Coronary artery (tissue), 2 donors: ENCODE data around the gene DACT1.
A peak's percentile ranks its signal among the peaks of the same experiment; 100 is the strongest.
"Not testable (repeated sequence)": the region's sequence is repeated elsewhere in the genome, so short reads cannot be mapped to it uniquely, and the experiment has no call there.

ENCODE experiments used
- DNase-seq: peaks from one replicate; pipeline ENCODE4 v3.0.0-alpha.2; 2017; ENCODE audit warnings: low spot score
- H3K27ac ChIP-seq, 2 donors: fragments of 200-600 bp; sonication (generic); one replicate each; pipeline ENCODE4 v1.5.1; 2016 to 2019
- H3K4me3 ChIP-seq: fragments of 200-600 bp; sonication (generic); 2 replicates; pipeline ENCODE4 v1.5.1; 2016; ENCODE audit warnings: mild to moderate bottlenecking, moderate library complexity
- TF ChIP-seq, protein P1 (sequence below): fragments of 200-600 bp; sonication (generic); IDR thresholded peaks from one replicate; pipeline ENCODE4 v1.5.1; 2019; ENCODE audit warnings: antibody characterized with exemption

The DACT1 gene

DNA sequence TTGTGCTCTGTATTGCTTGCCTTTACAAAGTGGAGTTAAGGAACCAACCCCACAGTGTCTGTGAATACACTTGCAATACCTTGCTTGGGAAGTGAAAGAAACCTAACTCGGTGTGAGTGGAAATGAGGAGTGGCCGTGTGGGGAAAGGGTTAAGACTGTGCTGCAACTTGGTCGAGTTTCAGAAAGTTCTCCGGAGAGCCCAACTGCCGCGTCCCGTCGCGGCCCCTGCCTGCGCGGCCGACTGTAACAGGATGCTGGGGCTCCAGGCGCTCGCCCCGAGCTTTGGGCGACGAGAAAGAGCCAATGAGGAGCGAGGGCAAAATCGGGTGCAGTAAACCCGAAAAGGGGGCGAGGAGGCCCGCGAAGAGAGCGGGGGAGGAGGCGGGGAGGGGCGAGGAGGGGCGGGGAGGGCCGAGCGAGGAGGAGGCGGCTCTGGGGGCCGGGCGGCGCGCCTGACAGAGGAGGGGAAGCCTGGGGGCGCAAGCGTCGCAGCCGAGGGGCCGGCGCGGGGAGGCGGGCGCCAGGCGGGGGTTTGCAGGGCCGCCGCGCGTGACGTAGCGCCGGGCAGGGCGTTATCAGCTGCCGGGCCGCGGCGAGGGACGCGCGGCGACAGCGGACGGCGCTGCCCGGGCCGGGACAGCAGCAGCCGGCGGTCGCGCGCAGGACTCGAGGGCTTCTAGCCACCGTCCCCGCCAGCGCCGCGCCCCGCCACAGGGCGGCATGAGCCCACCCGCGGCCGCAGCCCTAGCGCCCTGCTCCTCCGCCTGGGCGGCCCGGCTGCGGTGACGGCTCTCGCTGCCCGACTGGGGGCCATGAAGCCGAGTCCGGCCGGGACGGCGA is at the start of gene DACT1:
Gene DACT1 (plus strand): TSS at position 572 of the 840 bp plus-strand sequence. CDS start 241 bp downstream, at position 813.
- peak within 1 kb of the TSS; percentile 96 to 97 for H3K27ac ChIP-seq
- peak; percentile 85 for DNase-seq
- TF ChIP-seq, protein P1, sequence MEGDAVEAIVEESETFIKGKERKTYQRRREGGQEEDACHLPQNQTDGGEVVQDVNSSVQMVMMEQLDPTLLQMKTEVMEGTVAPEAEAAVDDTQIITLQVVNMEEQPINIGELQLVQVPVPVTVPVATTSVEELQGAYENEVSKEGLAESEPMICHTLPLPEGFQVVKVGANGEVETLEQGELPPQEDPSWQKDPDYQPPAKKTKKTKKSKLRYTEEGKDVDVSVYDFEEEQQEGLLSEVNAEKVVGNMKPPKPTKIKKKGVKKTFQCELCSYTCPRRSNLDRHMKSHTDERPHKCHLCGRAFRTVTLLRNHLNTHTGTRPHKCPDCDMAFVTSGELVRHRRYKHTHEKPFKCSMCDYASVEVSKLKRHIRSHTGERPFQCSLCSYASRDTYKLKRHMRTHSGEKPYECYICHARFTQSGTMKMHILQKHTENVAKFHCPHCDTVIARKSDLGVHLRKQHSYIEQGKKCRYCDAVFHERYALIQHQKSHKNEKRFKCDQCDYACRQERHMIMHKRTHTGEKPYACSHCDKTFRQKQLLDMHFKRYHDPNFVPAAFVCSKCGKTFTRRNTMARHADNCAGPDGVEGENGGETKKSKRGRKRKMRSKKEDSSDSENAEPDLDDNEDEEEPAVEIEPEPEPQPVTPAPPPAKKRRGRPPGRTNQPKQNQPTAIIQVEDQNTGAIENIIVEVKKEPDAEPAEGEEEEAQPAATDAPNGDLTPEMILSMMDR: no peak
- peak within 1 kb of the TSS; percentile 95 for H3K4me3 ChIP-seq

DNA sequence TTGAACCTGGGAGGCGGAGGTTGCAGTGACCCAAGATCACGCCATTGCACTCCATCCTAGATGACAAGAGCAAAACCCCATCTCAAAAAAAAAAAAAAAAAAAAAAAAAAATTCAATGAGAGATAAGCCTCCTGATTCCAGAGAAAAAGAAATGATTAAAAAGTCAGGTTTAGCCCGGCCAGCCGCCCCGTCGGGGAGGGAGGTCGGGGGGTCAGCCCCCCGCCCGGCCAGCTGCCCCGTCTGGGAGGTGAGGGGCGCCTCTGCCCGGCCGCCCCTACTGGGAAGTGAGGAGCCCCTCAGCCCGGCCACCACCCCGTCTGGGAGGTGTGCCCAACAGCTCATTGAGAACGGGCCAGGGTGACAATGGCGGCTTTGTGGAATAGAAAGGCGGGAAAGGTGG is 49.4 kb upstream of the DACT1 start:
- H3K27ac ChIP-seq, DNase-seq, H3K4me3 ChIP-seq: not testable (repeated sequence)

DNA sequence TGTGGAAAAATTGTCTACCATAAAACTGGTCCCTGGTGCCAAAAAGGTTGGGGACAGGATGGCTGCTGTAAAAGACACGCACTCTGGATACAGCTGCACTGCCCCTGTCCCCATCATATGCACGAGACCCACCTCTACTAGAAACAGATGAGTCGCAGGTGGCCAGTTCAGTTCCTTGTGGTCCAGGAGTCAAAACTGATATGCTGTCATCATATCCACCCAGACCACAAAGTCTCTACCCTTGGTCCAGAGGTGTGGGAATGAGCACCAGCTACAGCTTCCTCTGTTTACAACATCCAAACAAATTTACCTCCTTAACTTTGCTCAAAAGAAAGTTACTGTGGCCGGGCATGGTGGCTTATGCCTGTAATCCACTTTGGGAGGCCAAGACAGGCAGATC is 43.8 kb upstream of the DACT1 start:
- Histone ChIP-seq H3K27ac (no peak overlapping the region), H3K4me3 (no peak overlapping the region)
- TF ChIP-seq, protein P1: no peak
- DNase-seq: no peak

DNA sequence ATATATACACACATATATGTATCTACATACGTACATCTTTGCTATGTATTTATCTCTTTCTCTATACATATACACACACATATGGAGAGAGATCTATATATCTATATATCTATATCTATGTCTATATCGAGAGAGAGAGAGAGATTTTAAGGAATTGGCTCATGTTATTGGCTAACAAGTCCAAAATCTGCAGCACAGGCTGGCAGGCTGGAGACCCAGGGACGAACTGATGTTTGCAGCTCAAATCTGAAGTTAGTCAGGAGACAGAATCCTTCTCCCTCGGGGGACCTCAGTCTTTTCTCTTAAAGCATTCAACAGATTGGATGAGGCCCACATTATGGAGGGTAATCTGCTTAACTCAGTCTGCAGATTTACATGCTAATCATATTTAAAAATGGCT is 40.7 kb upstream of the DACT1 start:
- H3K27ac ChIP-seq: no peak overlapping the region
- TF ChIP-seq, protein P1: no peak

DNA sequence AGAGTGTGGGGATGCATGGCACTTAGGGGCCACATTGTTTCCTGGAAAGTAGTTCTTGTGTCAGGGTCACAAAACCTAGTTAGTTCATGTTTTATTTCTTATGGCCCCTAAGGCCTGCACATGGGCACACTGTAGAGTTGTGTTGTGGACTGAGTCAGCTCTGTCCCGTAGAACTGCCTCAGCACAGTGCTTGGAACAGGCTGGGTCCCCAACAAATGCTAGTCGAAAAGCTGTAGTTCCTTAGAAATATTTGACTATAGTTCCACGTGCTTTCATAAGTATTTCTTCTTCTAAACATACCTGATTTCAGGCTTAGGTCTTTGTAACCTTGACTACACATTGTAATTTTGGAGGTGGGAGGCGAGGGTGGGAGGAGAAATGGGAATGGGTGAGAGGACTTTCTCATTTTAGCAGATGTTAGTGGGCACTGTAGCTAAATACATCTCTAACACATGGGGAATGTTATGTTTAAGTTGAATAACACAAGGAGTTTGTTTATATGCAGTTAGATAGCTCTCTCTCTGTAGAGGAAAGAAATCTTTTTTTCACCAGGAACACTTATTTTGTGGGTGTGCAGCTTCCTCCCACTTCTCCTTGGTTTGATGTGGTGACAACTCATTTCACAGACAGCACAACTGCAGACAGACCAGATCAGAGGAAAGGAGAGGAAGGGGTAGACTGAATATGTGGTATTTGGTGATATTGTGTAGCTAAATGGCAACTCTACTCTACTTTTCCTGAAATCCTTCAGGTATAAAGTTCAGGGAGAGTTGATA is 39.5 kb upstream of the DACT1 start:
- TF ChIP-seq, protein P1: no peak
- no peak for DNase-seq
- Histone ChIP-seq H3K27ac (no peak overlapping the region), H3K4me3 (no peak overlapping the region)

More for the DNA sequence above, 40.7 kb upstream of the DACT1 start:
- DNase-seq: no peak
- H3K4me3 ChIP-seq: no peak overlapping the region

- no peak overlapping the region for H3K4me3 ChIP-seq
- DNase-seq: no peak
- no peak overlapping the region for H3K27ac ChIP-seq
- TF ChIP-seq, protein P1: no peak
These were observed 38.8 kb upstream of the DACT1 start for GRCh38 chr14:58598804-58599525.

- TF ChIP-seq, protein P1: no peak
- no peak for DNase-seq
- H3K4me3 ChIP-seq: no peak overlapping the region
- no peak overlapping the region for H3K27ac ChIP-seq
These were observed 38.1 kb upstream of the DACT1 start for GRCh38 chr14:58599707-58600106.
